GM15510 (cell line): ENCODE results near the gene GRIP1.

Experiments
- POLR2A ChIP-seq: IDR thresholded peaks from 3 replicates; pipeline ENCODE4 v1.6.1; 2011; ENCODE audit warnings: borderline replicate concordance; ENCODE audit not compliant: insufficient read length; ENCODE audit errors: extremely low read depth

Gene GRIP1

DNA sequence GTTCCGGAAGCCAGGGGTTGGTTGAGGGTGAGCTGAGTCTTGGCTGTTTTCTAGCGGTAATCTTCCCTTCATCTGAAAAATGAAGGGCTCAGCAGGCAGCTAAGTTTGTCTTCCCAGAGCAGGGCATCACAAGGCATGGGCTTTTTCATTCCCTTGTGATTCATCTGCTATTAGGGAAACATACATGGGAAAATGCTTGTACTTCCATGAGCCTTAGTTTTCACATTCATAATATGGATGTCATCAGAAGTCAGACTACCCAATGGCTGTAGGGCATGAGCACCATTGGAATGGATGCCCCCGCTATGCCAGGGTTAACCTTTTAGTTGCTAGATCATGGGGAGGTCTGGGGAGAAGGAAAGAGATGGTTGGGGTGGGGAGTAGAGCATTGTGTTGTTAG lies 357.9 kb downstream of the GRIP1 start:
- no peak for TF ChIP-seq POLR2A

- no peak for TF ChIP-seq POLR2A
Measured at GRCh38 chr12:66319266-66319954, 359.5 kb downstream of the GRIP1 start.

GRCh38 chr12:66314278-66314677 lies 364.6 kb downstream of the GRIP1 start:
- no peak for TF ChIP-seq POLR2A

GRCh38 chr12:66312189-66312588 lies 366.7 kb downstream of the GRIP1 start:
- no peak for TF ChIP-seq POLR2A

DNA sequence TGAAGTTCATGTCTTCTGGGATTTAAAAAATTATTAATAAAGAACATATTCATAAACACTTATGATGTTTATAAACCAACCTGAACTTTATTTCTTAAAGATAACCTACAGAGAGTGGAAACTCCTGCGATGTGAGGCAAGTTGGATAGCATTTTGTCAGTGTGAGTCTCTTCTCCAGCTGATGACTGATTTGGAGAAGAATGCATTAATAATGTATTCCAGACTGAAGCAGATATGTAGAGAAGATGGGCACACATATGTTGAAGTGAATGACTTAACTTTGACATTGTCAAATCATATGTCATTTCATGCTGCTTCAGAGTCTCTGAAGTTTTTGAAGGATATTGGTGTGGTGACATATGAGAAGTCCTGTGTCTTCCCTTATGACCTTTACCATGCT lies 369.3 kb downstream of the GRIP1 start:
- no peak for TF ChIP-seq POLR2A

DNA sequence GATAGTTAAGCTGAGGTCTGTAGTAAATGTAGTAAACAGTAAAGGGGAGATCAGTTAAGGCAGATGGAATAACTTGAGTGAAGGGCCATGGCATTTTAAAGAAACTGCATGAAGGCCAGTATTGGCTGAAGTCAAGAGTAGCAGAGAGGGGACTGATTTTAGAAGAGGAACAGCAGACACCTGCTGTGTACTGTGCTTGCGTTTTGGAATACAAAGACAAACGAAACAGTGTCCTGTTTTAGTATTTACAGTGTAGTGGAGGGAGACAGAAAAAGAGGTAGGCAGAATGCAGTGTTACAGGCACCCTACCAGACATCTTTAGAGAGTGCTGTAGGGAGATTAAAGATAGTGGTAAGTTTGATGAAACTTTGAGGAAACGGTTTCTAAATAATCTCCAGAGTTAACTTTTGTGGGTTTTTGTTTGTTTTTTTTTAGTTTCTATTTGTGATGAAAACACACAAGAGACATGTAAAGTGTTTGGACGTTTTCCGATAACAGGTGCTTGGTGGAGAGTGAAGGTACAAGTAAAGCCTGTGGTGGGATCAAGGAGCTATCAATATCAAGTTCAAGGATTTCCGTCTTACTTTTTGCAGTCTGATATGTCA lies 374.5 kb downstream of the GRIP1 start:
- TF ChIP-seq POLR2A: no peak

DNA sequence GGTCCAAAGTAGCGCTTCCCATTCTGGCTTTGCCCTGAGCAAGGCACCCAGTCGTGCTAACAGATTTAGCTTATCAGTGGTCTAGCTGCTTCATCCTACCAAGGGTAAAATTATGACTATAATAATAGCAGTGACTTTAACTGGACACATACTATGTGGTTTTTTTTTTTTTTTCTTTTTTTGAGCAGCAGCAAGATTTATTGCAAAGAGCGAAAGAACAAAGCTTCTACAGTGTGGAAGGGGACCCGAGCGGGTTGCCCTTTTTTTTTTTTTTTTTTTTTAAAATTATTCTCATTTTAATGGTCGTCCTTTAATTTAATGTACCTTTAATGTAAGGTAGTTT lies 376.1 kb downstream of the GRIP1 start:
- no peak for TF ChIP-seq POLR2A

GRCh38 chr12:66301944-66302826 lies 376.7 kb downstream of the GRIP1 start, which contains the start of gene HELB:
Gene HELB, plus strand, starts transcription at chr12:66302493. Its CDS starts 111 bp downstream, at chr12:66302604.
- TF ChIP-seq POLR2A: peak; percentile 73

DNA sequence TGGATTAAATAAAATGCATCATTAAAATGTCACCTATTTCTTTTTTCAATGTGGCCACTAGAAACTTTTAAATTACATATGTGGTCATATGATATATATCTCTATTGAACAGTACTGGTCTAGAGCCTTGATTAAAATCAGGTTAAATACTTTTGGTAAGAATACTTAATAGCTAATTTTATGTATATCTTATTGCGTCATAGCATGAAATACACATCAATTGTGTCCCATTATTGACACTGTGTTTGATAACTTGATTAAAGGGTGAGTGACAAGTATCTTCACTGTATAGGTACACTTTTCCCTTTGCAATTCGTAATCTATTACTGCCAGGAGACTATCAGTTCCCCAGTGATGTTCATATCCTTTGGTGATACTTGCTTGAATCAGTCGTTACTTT lies 381.0 kb downstream of the GRIP1 start:
- TF ChIP-seq POLR2A: no peak
